RPMI8226 (cell line): ENCODE data around the gene PDE4B.

Experiments used
- DNase-seq: peaks from one replicate; pipeline ENCODE4 v3.0.0-alpha.2; 2015

Gene PDE4B

DNA sequence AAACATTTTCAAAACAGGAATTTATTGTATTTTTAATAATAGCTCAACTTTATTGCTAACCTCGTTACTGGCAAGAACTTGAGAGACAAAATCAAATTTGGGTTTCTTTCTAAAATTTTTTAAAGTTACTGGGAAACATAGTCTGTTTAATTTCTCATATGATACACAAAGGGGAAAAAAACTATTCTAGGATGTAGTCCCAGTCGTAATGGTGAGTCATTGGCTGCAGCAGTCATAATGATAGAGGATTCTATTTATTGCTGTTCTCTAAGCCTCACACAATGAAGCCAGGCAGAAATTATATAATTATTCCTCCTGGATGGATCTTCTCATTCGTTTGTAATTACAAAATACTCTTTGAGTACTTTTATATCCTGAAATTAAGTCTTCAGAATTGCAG is 414.8 kb downstream of the PDE4B start:
- DNase-seq: no peak

DNA sequence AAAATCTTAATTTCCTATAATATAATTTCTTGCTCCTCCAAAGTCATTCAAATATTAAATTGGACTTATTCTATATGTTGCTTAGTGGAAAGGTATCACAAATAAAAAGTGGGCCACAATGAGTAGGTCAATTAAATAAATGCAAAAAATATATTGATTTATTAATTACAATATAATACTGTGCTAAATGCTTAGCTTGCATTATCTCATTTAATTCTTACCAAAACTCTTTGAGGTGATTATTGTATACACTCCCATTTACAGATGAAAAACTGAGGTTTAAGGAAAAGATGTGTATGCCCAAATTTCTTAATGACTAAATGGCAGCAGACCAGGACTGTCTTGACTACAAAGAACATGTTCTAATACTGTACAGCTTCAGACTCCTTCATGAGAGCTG is 415.9 kb downstream of the PDE4B start:
- DNase-seq: no peak

DNA sequence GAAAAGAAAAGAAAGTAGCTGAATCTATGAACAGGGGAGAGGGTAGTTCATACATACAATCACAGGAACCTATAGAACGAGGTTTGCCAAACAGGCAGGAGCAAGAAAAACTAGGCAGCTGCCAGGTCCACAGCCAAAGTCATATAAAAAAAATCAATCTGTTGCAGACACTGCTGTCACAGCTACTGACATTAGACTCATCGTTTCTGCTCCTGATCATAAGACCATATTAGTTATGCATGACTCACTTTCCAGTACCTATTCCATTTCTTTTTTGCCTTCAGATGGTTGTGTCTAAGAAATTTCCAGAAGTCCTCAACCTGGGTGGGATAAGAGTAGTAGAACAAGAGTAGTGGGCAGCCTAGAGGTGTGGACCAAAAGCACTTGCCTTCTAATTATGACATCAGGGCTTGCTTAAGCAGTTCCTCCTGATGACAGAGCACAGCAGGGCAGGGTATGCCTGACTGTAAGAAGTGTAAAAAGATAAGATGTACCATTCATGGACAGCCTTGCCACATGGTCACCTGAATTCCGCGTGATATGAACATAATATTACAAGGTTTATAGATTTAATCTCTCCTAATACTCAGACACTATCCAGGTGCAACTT is 418.0 kb downstream of the PDE4B start:
- DNase-seq: no peak

DNA sequence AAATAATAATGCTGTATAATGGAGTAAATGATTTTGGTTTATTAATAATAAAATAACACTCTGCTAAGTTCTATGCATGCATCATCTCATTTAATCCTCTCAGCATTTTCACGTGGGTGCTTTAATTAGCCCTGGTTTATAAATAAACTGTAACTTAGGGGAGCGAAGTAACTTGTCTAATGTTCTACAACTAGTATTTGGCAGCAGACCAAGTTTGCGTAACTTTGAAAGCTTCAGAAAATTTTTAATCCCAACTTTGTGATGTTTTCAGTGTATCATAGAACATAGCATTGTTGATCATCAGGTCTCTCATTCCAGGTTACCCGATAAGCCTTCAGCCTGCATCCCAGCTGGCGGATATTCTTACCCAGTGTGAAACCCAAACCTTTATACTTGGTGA is 418.8 kb downstream of the PDE4B start:
- DNase-seq: no peak

DNA sequence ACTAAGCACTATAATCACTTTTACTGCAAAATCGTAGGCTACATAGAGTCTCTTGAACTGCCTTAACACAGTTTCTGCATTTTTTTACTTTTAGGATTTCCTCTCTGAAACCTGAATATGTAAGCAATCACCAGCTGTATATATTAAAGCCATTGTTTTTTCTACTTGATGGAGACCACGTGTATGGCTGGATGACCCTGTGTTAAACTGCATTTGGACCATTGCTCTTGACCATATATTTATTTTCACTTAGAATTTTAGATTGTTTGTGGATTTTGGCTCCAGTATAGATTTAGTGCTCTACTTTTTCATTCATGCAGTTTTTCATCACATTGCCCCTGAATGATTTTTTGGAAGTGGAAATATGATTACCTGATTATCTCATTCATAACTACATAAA is 420.8 kb downstream of the PDE4B start:
- no peak for DNase-seq

DNA sequence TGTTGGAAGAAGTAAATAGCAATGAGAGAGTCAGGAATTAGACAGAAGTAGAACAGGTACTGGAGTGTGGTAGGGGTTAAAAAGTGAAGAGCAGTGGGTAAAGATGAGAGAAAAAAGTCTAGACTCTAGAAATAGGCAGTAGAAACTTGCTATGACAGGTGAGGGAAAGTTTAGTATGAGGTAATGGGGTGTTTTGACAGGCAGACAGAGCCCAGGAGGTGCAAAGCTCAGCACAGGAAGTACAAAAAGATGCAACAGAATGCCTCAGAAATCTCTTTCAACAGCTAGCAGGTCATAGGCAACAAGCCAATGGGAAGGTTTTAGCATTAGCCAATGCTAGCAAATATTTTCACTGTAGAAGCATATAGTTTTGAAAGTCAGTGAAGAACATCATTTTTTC is 422.2 kb downstream of the PDE4B start:
- peak; percentile 19 for DNase-seq

DNA sequence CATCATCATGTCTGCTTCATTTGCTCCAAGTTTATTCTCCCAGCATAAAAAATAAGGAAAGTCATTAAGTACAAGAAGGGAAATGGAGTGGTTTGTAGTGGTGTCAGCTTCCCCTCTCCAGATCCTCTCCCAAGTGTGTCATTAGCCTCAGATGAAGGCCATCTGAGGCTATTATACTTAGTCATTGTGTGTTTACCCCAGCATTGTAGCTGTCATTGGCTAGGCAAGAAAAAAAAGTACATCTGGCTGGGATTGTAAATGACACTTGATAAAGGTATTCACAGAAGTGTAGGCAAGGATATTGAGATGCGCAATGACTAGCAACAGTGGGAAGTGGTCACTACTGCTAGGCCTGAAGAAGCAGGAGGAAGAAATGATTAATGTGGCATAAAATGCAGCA is 424.3 kb downstream of the PDE4B start:
- no peak for DNase-seq

DNA sequence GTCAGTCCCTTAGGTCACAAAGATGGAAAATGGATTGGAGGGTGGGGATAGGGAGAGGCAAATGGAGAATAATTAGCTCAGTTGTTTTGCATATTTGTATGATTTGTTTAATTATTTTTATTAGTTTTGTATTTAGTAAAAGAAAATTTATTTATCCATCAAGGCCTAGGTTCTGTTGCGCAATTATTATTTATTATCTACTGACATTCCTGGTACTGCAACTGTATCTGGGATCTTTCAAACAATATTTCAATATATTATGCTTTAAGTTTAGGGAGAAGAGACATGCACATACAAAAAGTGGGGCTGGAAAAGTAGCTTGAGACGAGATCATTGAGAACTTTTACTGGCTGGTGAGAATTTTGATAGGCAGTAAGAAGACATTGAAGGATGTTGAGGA is 424.9 kb downstream of the PDE4B start:
- no peak for DNase-seq

DNA sequence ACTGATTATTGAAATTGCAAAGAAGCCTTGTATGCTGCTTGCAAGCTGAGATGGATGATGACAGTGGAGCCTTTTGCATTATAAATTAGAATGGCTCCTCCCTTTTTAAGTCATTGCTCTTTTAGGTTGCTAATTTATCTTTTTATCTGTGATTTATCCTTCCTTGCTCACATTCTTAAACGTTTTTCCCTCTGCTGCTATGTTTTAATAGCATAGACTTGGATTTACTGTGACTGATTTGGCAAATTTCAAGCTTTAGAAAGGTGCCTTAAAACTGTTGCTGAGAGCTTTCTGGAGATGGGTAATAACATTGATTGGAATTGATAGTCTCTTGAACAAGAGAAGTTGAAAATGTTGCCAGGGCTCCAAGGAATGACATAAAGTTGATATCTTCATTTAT is 427.8 kb downstream of the PDE4B start:
- no peak for DNase-seq

DNA sequence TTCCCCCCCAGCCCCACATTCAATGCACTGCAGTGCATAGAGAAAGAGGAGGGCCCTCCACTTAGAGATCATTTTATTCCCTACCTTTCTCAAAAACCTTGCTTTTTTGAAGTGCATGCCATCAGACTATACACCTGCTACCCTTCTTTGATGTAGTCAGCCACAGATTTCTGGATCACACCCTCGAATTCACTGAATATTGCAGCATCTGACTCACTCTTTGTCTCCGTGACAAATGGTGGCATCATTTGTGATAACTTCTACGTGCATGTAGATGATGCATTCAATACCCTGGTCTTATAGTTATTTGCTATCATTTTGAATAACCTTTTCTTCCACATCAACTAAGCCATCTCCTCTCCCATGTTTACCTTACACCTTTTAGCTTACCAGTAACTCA is 431.0 kb downstream of the PDE4B start:
- no peak for DNase-seq

DNA sequence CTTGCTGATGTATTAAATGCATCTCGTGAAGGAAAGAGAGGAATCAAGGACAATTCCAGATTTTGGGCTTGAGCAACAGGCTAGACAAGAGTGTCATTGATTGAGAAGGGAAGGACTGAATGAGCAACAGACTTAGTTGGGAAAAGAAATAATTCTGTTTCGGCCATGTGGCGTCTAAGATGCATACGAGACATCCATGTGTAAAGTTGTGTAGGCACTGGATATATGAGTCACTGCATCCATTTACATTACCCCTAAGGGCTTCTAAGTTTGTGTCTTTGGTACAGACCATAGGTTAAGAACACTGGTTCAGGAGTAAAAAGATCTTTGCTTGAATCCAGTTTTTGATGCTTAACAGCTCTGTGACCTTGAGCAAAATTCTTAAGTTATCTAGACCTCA is 434.3 kb downstream of the PDE4B start:
- no peak for DNase-seq

DNA sequence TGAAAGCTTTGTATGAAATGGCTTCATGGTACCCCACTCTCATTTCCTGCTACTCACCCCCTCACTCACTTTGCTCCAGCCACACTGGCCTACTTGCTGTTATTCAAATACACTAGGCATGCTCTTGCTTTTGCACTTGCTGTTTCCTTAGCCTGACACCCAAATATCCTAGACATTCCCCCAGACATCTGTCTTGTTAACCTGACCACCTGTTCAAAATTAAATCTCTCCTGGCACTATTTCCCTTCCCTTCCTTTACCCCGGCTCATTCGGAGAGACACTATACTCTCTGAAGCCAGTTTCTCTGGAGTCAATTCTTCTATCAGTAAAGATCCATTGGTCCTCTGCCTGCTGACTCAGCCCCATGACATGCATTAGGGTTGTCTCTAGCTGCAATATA is 435.3 kb downstream of the PDE4B start:
- no peak for DNase-seq

DNA sequence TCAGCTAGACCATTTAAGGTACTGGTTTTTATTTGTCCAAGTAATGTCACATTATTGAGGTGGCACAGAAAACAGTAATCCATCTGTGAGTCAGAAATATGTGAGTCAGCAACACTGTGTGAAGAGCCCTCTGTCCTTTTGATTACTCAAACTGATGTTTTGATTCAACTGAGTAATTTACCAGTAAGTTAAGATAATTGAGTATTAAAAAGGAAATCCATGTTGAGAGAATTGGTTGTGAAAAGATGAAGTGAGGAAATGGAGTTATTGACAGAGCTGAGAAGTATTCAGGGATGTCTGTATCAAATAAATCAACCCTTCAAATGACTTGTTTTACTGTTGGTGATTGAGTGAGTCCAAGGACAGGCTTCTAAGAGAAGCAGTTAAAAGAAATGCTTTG is 438.5 kb downstream of the PDE4B start:
- DNase-seq: no peak

DNA sequence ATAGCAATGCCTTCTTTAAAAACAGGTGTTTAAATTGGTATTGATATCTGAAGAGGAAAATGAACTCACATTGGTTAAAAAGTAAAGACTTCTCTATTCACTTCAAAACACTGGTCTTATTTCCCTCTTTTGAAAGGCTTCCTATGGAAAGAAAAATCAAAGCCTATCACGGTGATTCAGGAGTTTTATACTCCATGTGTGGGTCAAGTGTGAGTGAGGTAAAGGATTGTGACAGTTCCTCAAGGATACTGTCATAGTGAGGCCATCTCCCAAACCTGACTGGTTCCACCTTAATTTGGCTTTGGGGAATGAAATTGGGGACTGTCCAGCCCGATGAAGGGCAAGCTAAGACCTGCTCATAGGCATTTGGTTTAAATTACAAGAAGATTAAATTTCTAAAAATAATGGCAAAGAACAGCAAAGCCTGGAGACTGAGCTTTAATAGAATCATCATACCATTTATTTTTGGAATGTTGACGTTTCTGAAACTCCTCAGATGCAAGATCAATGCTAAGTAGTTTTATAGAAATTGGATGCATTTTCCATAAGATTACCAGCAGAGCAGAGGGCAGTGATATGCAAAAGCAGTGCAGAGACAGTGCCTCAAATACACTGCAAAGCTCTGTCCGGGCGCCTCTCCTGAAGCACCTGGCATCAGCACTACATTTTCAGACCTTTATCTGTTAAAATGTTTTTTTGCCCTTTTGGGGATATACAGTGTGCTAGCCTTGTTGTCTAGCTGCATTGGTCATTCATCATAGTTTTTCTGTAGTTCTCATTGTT is 439.2 kb downstream of the PDE4B start:
- DNase-seq: no peak

DNA sequence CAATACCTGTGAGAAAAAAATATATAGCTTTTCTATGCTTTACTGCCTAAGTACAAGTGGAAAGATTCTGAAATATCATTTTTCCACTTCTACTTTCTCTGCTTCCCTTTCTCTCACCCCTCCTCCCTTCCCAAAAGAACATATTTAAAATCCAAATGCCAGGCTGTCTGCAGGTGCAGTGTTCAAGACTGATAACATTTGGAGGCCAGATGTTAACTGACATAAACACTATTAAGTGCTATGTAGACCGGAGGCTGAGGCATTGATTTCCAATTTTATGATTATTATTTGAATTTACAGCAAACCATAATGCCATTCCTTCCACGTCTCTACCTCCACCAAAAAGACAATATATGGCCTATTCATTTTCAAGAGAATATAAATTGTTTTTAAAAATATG is 444.3 kb downstream of the PDE4B start:
- DNase-seq: peak; percentile 28

DNA sequence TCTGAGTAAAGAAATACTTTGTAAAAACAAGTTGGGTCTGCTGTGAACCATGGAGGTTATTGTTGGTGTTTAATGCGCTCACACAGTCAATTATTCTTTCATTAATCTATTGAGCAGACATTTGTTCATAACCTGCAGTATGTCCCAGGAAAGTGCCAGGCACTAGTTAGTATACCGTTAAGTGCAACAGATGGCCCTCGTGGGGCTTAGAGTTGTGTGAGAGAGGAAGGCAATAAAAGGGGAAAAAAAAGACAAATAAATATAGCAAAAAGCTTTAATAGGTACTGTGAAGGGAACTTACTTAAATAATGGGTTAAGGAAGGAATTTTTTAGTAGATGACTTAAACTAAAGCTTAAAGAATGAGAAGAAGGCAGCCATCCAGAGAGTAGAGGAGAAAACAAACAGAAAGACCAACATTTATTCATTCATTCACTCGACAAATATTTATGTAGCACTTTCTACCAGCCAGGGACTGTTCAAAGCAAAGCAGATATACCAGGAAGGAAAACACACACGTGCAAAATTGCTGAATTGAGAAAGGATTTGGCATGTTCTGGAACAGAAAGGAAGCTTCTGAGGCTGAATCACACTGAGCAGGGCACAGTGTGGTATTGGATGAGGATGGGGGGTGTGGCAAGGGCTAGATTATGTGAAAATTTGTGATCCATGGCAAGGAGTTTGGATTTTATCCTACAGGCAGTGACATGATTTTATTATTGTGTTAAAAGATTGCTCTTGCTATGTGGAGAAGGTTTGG is 445.2 kb downstream of the PDE4B start:
- no peak for DNase-seq

DNA sequence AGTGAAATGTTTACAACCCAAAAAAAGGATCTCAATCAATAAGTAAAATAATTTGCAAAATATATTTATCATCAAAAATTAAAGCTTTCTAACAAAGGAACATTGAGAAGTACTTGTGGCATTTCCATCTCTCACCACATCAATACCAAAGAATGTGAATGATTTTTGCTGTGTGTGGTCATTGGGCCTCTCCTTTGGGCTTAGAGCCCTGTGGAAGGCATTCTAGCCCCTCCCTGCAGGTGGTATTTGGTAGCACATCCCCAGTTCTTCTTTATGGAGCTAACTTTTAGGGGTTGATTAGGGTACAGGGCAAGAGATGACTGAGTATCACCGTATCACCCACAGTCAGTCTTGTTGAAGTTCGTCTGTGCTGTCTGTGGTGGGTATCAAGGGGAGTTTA is 447.1 kb downstream of the PDE4B start:
- DNase-seq: no peak

DNA sequence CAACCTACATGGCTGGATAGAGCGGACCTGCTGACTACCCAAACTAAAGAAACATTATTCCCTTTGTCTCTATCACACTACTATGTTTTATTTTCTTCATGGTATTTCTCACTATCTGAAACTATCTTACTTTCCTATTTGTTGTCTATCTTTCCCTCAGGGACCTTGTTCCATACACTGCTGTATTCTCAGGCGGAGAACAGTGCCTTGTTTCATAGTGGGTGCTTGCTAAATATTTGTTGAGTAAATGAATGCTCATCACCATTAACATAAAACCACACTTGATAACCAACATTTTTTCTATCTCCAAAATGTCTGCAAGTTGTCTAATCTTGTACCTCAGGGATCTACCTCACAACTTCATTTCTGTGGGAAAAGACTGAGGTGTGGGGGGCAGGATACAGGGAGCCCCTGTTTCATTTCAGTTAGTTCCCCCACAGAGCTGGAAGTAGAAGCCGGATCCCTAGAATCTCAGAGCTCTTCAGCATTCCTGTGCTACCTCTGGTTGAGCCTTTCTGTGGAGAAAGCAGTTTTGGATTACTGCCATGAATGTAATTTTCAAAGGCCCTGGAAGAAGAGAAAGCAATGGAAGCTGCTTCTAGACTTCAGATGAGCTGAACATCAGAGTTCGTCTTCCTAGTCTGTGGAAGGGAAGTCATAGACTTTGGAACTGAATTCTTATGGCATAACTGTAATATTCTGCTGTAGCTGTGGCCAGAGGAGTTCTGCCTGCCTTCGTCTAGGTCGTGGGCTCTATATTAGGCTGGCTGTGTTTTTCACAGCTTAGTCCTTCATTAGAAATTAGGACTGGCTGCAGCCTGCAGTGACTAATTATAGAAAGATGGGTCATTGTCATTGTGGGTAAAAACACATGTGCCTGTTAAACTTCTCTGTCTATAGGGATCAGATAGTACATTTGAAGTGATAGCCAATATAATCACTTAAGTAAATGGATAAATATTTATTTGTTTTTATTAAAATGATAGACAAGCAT is 448.1 kb downstream of the PDE4B start:
- no peak for DNase-seq

DNA sequence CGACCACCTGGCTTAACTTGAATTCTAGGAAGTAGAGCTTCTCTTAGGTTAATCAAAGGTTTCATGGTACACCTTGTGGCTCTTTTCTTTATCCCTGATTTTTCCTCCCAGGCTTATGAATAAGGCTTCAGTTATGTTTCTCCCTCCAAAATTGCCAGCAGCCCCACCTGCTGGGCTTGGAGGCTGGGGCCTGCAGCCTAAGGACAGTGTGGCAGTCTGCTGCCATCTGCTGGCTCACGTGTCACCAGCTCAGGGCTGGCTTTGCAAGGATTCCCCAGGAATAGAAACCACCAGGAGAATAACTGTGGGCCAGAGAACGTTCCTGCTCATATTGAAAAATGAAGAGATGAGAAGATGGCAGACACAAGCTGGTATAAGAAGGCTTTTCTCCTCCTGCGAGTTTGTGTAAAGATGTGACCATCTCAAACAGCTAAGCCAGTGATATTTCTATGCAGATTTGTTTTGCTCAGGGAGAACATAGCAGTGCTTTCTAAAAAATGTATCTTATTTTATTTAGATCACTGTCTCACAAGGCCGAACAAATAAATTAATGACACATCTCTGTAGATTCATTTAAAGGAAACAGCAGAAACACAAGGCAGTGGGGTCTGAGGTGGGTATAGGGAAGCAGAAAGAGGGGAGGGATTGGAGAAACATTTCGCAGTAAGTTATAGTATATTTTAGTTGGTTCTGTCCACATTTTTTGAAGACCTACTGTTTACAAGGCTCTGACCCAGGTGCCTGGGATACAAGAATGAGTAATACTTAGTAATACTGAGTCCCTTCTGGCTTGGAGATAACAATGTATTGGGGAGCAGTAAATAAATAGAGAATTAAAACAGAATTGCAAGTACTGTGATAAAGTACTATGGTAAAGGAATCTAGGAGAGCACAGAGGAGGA is 450.2 kb downstream of the PDE4B start:
- DNase-seq: peak; percentile 88

DNA sequence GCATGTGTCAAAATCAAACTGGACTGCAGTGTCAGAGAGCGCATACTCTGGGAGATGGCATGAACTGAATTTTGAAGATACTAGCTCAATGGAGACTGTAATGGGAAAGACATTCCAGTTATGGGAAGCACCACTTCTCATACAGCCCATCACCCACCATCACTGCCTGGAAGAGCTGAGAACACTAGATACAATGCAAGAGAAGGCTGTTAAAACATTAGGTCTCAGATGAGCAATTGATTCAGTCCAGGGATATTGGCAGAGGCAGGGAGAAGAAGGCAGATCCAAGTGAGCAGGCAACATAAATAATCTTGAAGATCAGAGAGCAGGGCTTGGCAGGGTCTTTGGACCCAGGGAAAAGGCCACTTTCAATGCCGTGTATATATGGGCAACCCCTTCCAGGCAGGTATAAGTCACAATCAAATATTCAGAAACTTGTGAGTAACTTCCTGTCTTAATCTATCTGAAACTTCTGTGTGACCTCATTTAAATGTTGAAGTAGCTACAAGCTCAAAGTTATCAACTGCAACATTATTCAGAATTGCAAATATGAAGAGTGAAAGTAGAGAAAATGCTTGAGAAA is 450.9 kb downstream of the PDE4B start:
- no peak for DNase-seq

DNA sequence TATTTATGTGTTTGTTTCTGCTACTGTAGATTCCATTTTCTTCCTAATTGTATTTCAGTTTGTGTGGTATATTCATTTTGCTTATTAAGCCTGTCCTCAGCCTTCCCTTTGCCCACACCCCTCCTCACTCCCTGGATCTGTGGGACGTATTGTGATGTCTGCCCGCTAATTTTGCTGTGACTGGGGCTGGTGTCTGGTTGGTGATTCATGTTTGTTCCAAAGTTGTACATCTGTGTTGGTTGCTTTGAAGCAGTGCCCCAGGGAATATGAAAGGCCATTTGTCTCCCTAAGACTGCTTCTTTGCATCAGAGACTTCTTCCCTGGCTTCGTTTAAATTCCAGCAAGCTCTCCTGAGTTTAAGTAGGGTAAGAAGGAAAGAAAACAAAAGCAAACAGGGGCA is 451.7 kb downstream of the PDE4B start:
- no peak for DNase-seq
